Suppressor macrophage (primary cell): Measurements from ENCODE around the gene MILR1.
"Not testable (repeated sequence)": the region's sequence is repeated elsewhere in the genome, so short reads cannot be mapped to it uniquely, and the experiment has no call there.

Experiments
- DNase-seq, 4 experiments: peaks; one replicate each; pipeline ENCODE4 v3.0.0-alpha.2; 2020 to 2022

The MILR1 gene

GRCh38 chr17:64428406-64428805, 20.5 kb upstream of the MILR1 start:
- DNase-seq, result no peak

GRCh38 chr17:64430036-64430435, 18.9 kb upstream of the MILR1 start:
- DNase-seq, result peak in 3 of 4 experiments; percentile 19 to 54 (median 41)

- DNase-seq, result peak in 1 of 4 experiments; percentile 27
These were observed 17.4 kb upstream of the MILR1 start for GRCh38 chr17:64431534-64431933.

- DNase-seq, result no peak
These were observed 10.9 kb upstream of the MILR1 start for GRCh38 chr17:64437944-64438525.

- not testable (repeated sequence) for DNase-seq
These were observed 9.4 kb upstream of the MILR1 start for GRCh38 chr17:64439521-64439920.

GRCh38 chr17:64439956-64440355, 9.0 kb upstream of the MILR1 start:
- peak in 1 of 4 experiments; percentile 26 for DNase-seq

- peak; percentile 87 to 96 (median 92) for DNase-seq
These were observed 7.0 kb upstream of the MILR1 start for GRCh38 chr17:64441772-64442540.

GRCh38 chr17:64442541-64442971, 6.4 kb upstream of the MILR1 start:
- peak in 1 of 4 experiments; percentile 53 for DNase-seq

- DNase-seq, result no peak
These were observed 5.7 kb upstream of the MILR1 start for GRCh38 chr17:64443086-64443760.

- DNase-seq, result no peak
These were observed 1.4 kb upstream of the MILR1 start for GRCh38 chr17:64447526-64447925.

GRCh38 chr17:64449545-64449944, 630 bp downstream of the MILR1 start:
- DNase-seq, result peak; percentile 12 to 55 (median 46)

- DNase-seq, result peak; percentile 18 to 85 (median 61)
These were observed 7.3 kb downstream of the MILR1 start for GRCh38 chr17:64455993-64456885.

GRCh38 chr17:64457156-64457555, 8.2 kb downstream of the MILR1 start:
- DNase-seq, result no peak

- no peak for DNase-seq
These were observed 9.8 kb downstream of the MILR1 start for GRCh38 chr17:64458756-64459155.

- DNase-seq, result no peak
These were observed 10.4 kb downstream of the MILR1 start for GRCh38 chr17:64459284-64459747.

GRCh38 chr17:64459818-64460217, 10.9 kb downstream of the MILR1 start:
- DNase-seq, result not testable (repeated sequence)

GRCh38 chr17:64460955-64461354, 12.0 kb downstream of the MILR1 start:
- DNase-seq, result no peak

GRCh38 chr17:64461788-64462187, 12.9 kb downstream of the MILR1 start:
- no peak for DNase-seq

- DNase-seq, result no peak
These were observed 17.3 kb downstream of the MILR1 start for GRCh38 chr17:64466019-64466735.

- not testable (repeated sequence) for DNase-seq
These were observed 17.9 kb downstream of the MILR1 start for GRCh38 chr17:64466834-64467233.

- no peak for DNase-seq
These were observed 21.7 kb downstream of the MILR1 start for GRCh38 chr17:64470625-64471024.

- no peak for DNase-seq
These were observed 22.5 kb downstream of the MILR1 start for GRCh38 chr17:64471440-64471839.
